ENCODE data around the gene CST9L.

The CST9L gene

GRCh38 chr20:23601715-23602114, 33.4 kb upstream of the CST9L start:
- FAIRE-seq: no peak
- DNase-seq (ENCODE audit: insufficient read length, low spot score): no peak
- no peak for TF ChIP-seq CTCF (IDR thresholded peaks at IDR 0.05; ENCODE audit: insufficient read depth, missing control alignments)

DNA sequence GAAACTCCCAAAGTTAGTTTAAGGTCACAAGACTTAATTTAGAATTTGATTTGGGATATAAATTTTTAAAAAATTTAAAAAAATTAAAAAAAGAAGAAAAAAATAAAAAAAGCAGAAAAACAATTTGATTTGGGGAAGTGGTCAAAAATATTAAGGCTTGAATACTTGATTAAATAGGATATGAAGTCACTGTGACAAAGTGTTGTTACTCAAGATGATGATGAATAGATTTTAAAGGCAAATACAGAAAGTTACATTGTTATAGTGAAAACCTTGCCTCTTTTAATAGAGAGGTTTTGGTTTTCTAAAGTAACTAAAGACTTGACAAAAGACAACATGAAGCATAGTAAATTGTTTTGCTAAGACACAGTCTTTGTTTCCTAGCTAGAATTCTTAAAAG, 30.2 kb upstream of the CST9L start:
- FAIRE-seq (no peak), DNase-seq (ENCODE audit: insufficient read length, low spot score) (no peak)
- no peak for TF ChIP-seq CTCF (IDR thresholded peaks at IDR 0.05; ENCODE audit: insufficient read depth, missing control alignments)

DNA sequence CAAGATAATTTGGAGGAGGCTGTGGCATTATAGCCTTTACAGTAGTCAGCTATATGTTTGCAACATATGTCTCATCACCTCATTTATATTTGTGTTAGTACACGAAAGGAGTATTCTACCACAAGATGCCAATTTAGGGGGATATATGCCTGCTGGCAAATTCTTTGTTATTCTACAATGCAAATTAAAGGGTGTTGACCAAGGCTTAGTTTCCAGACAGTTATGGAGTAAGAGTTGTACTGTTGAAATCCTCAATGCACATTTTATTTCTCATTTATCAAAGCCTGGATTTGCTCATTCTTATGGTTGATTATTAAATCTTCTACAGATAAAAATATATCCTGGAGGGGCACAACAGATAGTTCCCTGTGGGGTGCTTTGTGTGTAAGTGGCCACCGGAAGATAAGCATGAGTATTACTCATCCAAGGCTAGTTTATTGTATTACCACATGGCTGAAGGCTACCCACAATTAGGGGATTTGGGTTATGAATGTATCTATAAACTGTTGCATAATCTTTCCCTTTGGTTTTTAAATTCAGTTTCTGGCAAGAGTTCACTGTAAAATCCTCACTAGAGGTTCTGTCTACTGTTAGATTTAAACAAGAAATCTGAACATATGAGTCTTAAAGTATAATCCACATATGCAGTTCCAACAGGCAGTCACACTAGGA, 28.4 kb upstream of the CST9L start:
- no peak for FAIRE-seq
- DNase-seq (ENCODE audit: insufficient read length, low spot score): no peak
- TF ChIP-seq CTCF (IDR thresholded peaks at IDR 0.05; ENCODE audit: insufficient read depth, missing control alignments): no peak

GRCh38 chr20:23595941-23596340, 27.7 kb upstream of the CST9L start:
- no peak for FAIRE-seq
- TF ChIP-seq CTCF (IDR thresholded peaks at IDR 0.05; ENCODE audit: insufficient read depth, missing control alignments): no peak

DNA sequence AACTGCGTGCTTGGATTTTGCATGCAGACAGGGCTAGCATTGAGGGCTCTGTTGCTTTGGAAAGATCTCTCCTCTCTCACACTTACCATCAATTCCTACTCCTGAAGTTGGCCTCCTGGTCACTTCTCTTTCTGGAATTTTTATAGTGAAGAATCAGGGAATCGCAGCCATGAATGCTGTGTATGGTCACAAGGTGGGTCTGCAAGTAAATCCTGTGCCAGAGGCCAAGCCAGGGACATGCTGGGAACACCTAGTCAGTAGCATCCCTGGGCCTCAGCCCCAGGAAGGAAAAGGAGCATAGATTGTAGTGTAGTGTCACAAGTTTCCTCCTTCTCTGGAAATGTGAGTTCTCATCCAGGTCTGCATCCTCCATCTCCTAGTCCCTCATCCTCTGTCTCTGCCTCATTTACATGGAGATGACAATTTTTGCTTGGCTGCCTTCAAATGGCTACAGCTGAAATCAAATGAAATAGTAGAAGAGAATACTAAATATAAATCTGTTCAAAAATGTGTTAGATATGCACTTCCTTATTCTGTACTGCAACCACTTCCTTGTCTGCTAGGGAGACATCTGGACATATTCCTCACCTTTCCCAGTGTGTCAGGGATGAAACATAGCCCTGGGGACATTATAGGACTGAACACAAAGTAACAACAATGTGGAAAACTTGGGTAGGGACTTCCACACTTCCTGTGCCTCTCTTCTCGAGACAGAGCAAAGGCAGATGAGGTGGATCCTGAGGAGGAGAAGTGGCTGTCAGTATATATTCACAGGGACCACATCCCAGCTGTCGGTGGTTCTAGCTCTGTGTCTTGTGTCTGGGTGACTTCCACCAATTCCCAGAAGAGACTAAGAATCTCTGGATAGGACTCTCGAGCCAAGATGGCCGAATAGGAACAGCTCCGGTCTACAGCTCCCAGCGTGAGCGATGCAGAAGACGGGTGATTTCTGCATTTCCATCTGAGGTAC, 20.4 kb upstream of the CST9L start:
- TF ChIP-seq CTCF (IDR thresholded peaks at IDR 0.05; ENCODE audit: insufficient read depth, missing control alignments): no peak
- no peak for DNase-seq (ENCODE audit: insufficient read length, low spot score)
- FAIRE-seq: no peak

More at GRCh38 chr20:23595941-23596340, 27.7 kb upstream of the CST9L start:
- DNase-seq (ENCODE audit: insufficient read length, low spot score): no peak

- FAIRE-seq: no peak
- no peak for DNase-seq (ENCODE audit: insufficient read length, low spot score)
- no peak for TF ChIP-seq CTCF (IDR thresholded peaks at IDR 0.05; ENCODE audit: insufficient read depth, missing control alignments)
Measured at GRCh38 chr20:23587631-23588030, 19.3 kb upstream of the CST9L start.

Measured in D721Med (cell line).